GM23338 (cell line): ENCODE measurements around the gene MALRD1. TPM values are rescaled to one million over a fixed set of nuclear protein-coding genes. Genes with fewer than 3 reads are reported as not detected.

Experiments used
- ATAC-seq: fragments of 200-7000 bp; cut with Tn5 transposase; 3 replicates; pipeline ENCODE4 v1.9.1; 2020
- DNase-seq: peaks from one replicate; pipeline ENCODE4 v3.0.0-alpha.2; 2015; ENCODE audit warnings: low spot score
- H2AFZ ChIP-seq: fragments of 200-600 bp; sonication (generic); 2 replicates; pipeline ENCODE4 v1.8.0; 2016; ENCODE audit warnings: antibody characterized with exemption, mild to moderate bottlenecking, moderate library complexity
- H3F3A ChIP-seq: fragments of 200-600 bp; sonication (generic); replicated peaks from 2 replicates; pipeline ENCODE4 v1.8.0; 2017; ENCODE audit warnings: antibody characterized with exemption, mixed run types, low read depth
- H3K27ac ChIP-seq: fragments of 200-600 bp; sonication (generic); 2 replicates; pipeline ENCODE4 v1.6.1; 2016; ENCODE audit warnings: low read depth
- H3K27me3 ChIP-seq: fragments of 200-600 bp; sonication (generic); 2 replicates; pipeline ENCODE4 v1.8.0; 2016; ENCODE audit warnings: mild to moderate bottlenecking, mixed run types, moderate library complexity; ENCODE audit not compliant: insufficient read depth
- H3K36me3 ChIP-seq: fragments of 200-600 bp; sonication (generic); 2 replicates; pipeline ENCODE4 v1.8.0; 2016; ENCODE audit warnings: mild to moderate bottlenecking; ENCODE audit not compliant: insufficient read depth
- H3K4me1 ChIP-seq: fragments of 200-600 bp; sonication (generic); 2 replicates; pipeline ENCODE4 v1.8.0; 2016; ENCODE audit warnings: mild to moderate bottlenecking, moderate library complexity; ENCODE audit not compliant: insufficient read depth
- H3K4me2 ChIP-seq: fragments of 200-600 bp; sonication (generic); 2 replicates; pipeline ENCODE4 v1.7.1; 2017; ENCODE audit warnings: mixed run types
- H3K4me3 ChIP-seq: fragments of 200-600 bp; sonication (generic); 2 replicates; pipeline ENCODE4 v1.6.1; 2016; ENCODE audit warnings: mixed run types
- H3K79me2 ChIP-seq: fragments of 200-600 bp; sonication (generic); replicated peaks from 2 replicates; pipeline ENCODE4 v1.8.0; 2017; ENCODE audit warnings: mild to moderate bottlenecking; ENCODE audit not compliant: insufficient read depth
- H3K9me2 ChIP-seq: fragments of 200-600 bp; sonication (generic); 2 replicates; pipeline ENCODE4 v1.8.0; 2017; ENCODE audit not compliant: insufficient read depth
- H4K20me1 ChIP-seq: fragments of 200-600 bp; sonication (generic); replicated peaks from 2 replicates; pipeline ENCODE4 v1.8.0; 2017; ENCODE audit warnings: mild to moderate bottlenecking; ENCODE audit not compliant: insufficient read depth
- H3K27ac Mint-ChIP-seq: 2 replicates; pipeline ENCODE4 v1.8.0; 2020; ENCODE audit warnings: inconsistent platforms, mild to moderate bottlenecking, moderate library complexity, mixed read lengths
- H3K27me3 Mint-ChIP-seq: 3 replicates; pipeline ENCODE4 v1.8.0; 2022; ENCODE audit warnings: low read depth, mild to moderate bottlenecking, moderate library complexity, mixed read lengths, inconsistent platforms; ENCODE audit not compliant: insufficient read depth, poor library complexity
- H3K36me3 Mint-ChIP-seq: 3 replicates; pipeline ENCODE4 v1.8.0; 2021; ENCODE audit warnings: low read depth, mild to moderate bottlenecking, inconsistent platforms, moderate library complexity, mixed read lengths
- H3K4me1 Mint-ChIP-seq: 3 replicates; pipeline ENCODE4 v1.8.0; 2020; ENCODE audit warnings: mild to moderate bottlenecking, inconsistent platforms, mixed read lengths
- H3K4me3 Mint-ChIP-seq: 3 replicates; pipeline ENCODE4 v1.8.0; 2021; ENCODE audit warnings: moderate library complexity, mild to moderate bottlenecking, inconsistent platforms, mixed read lengths
- H3K9me3 Mint-ChIP-seq: 3 replicates; pipeline ENCODE4 v1.8.0; 2020; ENCODE audit warnings: moderate library complexity, mild to moderate bottlenecking, inconsistent platforms, mixed read lengths
- CREB1 ChIP-seq: fragments of 250-450 bp; sonication (Bioruptor Pico); IDR thresholded peaks from 2 replicates; pipeline ENCODE4 v1.5.0; 2020; ENCODE audit warnings: low read depth, mild to moderate bottlenecking, moderate library complexity
- EZH2phosphoT487 ChIP-seq: fragments of 200-600 bp; sonication (generic); IDR thresholded peaks from one replicate; pipeline ENCODE4 v1.8.1; 2018; ENCODE audit warnings: antibody characterized with exemption; ENCODE audit not compliant: unreplicated experiment
- JUNB ChIP-seq: IDR thresholded peaks from one replicate; pipeline ENCODE4 v1.6.1; 2016; ENCODE audit warnings: antibody characterized with exemption; ENCODE audit not compliant: unreplicated experiment
- NANOG ChIP-seq: IDR thresholded peaks from 2 replicates; pipeline ENCODE4 v1.6.1; 2016; ENCODE audit warnings: antibody characterized with exemption, borderline replicate concordance
- POLR2AphosphoS5 ChIP-seq: IDR thresholded peaks from 2 replicates; pipeline ENCODE4 v1.6.1; 2016; ENCODE audit warnings: antibody characterized with exemption, low read depth
- ZNF331 ChIP-seq: fragments of 250-450 bp; sonication (Bioruptor Pico); IDR thresholded peaks from 2 replicates; pipeline ENCODE4 v1.5.0; 2020; ENCODE audit warnings: low read depth, mild to moderate bottlenecking, moderate library complexity
- polyA plus RNA-seq: library from polyadenylated mRNA; unstranded; fragments of >200 nt; fragmentation: Nextera tagmentation; extraction: Ambion mirVana; gene quantifications from 2 replicates; pipeline ENCODE4 v1.2.1, GENCODE V29; 2016
- total RNA-seq: library from RNA; depleted of rRNA; stranded (reverse); fragments of >200 nt; shearing (Covaris generic); gene quantifications from 2 replicates; pipeline ENCODE4 v1.2.3, GENCODE V29; 2014
- TF ChIP-seq, protein P1 (sequence below): IDR thresholded peaks from 2 replicates; pipeline ENCODE4 v1.6.1; 2016; ENCODE audit warnings: antibody characterized with exemption
- TF ChIP-seq, protein P2 (sequence below), 2 experiments: fragments of 200-600 bp in 1 of 2; sonication (generic) in 1 of 2; conservative IDR thresholded peaks; 2 replicates each; pipeline versions ENCODE4 v1.5.1 to v1.6.1; 2016 to 2017; ENCODE audit warnings: antibody characterized with exemption in 2 of 2, low read depth in 2 of 2, mild to moderate bottlenecking in 2 of 2, moderate library complexity in 1 of 2
- TF ChIP-seq, protein P3 (sequence below): IDR thresholded peaks from one replicate; pipeline ENCODE4 v1.6.1; 2018; ENCODE audit warnings: antibody characterized with exemption; ENCODE audit not compliant: unreplicated experiment

The MALRD1 gene
- total and polyA plus RNA-seq, 2 experiments from 2014 or later, result 0.42 to 1.9 TPM

DNA sequence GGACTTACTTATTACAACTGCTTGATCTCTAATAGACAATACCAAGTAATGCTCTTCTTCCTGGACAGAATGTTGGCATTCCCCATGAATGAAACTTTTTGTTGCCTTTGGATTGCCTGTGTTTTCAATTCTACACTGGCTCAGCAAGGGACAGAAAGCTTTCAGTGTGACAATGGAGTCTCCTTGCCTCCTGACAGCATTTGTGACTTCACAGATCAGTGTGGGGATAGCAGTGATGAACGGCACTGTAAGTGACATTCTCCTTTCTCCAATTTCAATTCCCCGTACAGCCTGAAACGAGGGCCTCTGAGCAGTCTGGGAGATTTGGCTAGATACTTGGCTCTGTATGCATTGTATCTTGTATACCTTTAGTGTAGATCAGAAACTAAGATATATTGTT is 290 bp downstream of the MALRD1 start:
- Histone ChIP-seq H3K4me3 (no peak overlapping the region), H3F3A (no peaks in the 10 kb centered on the region), H3K9me2 (no peaks in the 10 kb centered on the region), H3K27me3 (no peaks in the 10 kb centered on the region), H3K36me3 (no peaks in the 10 kb centered on the region), H3K79me2 (no peaks in the 10 kb centered on the region), H2AFZ (no peak overlapping the region), H3K4me2 (no peak overlapping the region), H4K20me1 (no peaks in the 10 kb centered on the region), H3K4me1 (no peaks in the 10 kb centered on the region), H3K27ac (no peak overlapping the region)
- H3K36me3 Mint-ChIP-seq, result no peaks in the 10 kb centered on the region
- no peak overlapping the region for H3K4me3 Mint-ChIP-seq
- DNase-seq (no peak), ATAC-seq (no peak)
- no peaks in the 10 kb centered on the region for H3K9me3 Mint-ChIP-seq
- H3K4me1 Mint-ChIP-seq, result no peaks in the 10 kb centered on the region; the same call in 1 of the 3 replicates
- no peak overlapping the region for H3K27ac Mint-ChIP-seq
- TF ChIP-seq, protein P1, sequence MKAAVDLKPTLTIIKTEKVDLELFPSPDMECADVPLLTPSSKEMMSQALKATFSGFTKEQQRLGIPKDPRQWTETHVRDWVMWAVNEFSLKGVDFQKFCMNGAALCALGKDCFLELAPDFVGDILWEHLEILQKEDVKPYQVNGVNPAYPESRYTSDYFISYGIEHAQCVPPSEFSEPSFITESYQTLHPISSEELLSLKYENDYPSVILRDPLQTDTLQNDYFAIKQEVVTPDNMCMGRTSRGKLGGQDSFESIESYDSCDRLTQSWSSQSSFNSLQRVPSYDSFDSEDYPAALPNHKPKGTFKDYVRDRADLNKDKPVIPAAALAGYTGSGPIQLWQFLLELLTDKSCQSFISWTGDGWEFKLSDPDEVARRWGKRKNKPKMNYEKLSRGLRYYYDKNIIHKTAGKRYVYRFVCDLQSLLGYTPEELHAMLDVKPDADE, result no peak
- no peak for TF ChIP-seq EZH2phosphoT487
- no peak for TF ChIP-seq JUNB
- TF ChIP-seq, protein P2, sequence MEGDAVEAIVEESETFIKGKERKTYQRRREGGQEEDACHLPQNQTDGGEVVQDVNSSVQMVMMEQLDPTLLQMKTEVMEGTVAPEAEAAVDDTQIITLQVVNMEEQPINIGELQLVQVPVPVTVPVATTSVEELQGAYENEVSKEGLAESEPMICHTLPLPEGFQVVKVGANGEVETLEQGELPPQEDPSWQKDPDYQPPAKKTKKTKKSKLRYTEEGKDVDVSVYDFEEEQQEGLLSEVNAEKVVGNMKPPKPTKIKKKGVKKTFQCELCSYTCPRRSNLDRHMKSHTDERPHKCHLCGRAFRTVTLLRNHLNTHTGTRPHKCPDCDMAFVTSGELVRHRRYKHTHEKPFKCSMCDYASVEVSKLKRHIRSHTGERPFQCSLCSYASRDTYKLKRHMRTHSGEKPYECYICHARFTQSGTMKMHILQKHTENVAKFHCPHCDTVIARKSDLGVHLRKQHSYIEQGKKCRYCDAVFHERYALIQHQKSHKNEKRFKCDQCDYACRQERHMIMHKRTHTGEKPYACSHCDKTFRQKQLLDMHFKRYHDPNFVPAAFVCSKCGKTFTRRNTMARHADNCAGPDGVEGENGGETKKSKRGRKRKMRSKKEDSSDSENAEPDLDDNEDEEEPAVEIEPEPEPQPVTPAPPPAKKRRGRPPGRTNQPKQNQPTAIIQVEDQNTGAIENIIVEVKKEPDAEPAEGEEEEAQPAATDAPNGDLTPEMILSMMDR (conservative IDR thresholded peaks at IDR 0.05; ENCODE audit: low read depth in 2 of 2), result no peak
- TF ChIP-seq, protein P3, sequence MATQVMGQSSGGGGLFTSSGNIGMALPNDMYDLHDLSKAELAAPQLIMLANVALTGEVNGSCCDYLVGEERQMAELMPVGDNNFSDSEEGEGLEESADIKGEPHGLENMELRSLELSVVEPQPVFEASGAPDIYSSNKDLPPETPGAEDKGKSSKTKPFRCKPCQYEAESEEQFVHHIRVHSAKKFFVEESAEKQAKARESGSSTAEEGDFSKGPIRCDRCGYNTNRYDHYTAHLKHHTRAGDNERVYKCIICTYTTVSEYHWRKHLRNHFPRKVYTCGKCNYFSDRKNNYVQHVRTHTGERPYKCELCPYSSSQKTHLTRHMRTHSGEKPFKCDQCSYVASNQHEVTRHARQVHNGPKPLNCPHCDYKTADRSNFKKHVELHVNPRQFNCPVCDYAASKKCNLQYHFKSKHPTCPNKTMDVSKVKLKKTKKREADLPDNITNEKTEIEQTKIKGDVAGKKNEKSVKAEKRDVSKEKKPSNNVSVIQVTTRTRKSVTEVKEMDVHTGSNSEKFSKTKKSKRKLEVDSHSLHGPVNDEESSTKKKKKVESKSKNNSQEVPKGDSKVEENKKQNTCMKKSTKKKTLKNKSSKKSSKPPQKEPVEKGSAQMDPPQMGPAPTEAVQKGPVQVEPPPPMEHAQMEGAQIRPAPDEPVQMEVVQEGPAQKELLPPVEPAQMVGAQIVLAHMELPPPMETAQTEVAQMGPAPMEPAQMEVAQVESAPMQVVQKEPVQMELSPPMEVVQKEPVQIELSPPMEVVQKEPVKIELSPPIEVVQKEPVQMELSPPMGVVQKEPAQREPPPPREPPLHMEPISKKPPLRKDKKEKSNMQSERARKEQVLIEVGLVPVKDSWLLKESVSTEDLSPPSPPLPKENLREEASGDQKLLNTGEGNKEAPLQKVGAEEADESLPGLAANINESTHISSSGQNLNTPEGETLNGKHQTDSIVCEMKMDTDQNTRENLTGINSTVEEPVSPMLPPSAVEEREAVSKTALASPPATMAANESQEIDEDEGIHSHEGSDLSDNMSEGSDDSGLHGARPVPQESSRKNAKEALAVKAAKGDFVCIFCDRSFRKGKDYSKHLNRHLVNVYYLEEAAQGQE, result no peak
- peaks cover 3% of the 10 kb centered on the region for H3K27me3 Mint-ChIP-seq

GRCh38 chr10:19049567-19049966 is 966 bp downstream of the MALRD1 start:
- ATAC-seq (no peak), DNase-seq (no peak)
- Mint-ChIP-seq H3K4me1 (no peaks in the 10 kb centered on the region; the same call in 1 of the 3 replicates), H3K36me3 (no peaks in the 10 kb centered on the region), H3K27ac (no peak overlapping the region), H3K4me3 (no peak overlapping the region), H3K9me3 (no peaks in the 10 kb centered on the region), H3K27me3 (peaks cover 3% of the 10 kb centered on the region)
- Histone ChIP-seq H3K9me2 (no peaks in the 10 kb centered on the region), H3K79me2 (no peaks in the 10 kb centered on the region), H3K36me3 (no peaks in the 10 kb centered on the region), H3K27ac (no peak overlapping the region), H4K20me1 (no peaks in the 10 kb centered on the region), H3F3A (no peaks in the 10 kb centered on the region), H3K27me3 (no peaks in the 10 kb centered on the region), H2AFZ (no peak overlapping the region), H3K4me3 (no peak overlapping the region), H3K4me1 (no peaks in the 10 kb centered on the region), H3K4me2 (no peak overlapping the region)
- TF ChIP-seq NANOG (no peak), JUNB (no peak), CREB1 (no peak), POLR2AphosphoS5 (no peak), EZH2phosphoT487 (no peak), ZNF331 (CRISPR knock-in tag) (no peak)
- TF ChIP-seq, protein P2 (conservative IDR thresholded peaks at IDR 0.05; ENCODE audit: low read depth in 2 of 2), result no peak
- TF ChIP-seq, protein P1, result no peak
